ENCODE data around the gene KRT35.

The KRT35 gene

DNA sequence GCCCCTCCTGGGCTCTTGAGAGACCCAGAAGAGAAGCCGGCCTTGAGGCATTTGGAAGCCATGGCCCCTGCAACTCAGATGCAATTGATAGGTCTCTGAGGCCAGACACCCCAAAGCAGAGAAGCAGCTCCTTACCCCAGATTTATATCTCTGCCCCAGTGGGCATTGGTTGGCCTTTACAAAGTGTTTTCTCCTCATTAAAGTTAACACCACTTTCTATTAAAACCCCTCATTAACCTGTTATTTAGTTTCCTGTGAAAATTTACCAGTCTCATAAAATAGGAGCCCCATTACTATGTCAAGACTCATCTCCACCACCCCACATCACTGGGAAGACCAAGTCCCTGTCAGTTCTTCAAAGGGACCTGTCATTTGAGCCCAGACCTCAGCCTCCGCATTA lies at the start of gene KRT35:
Gene KRT35, minus strand, starts transcription at position 116 of the 400 bp plus-strand sequence. Its CDS starts 54 bp downstream, at position 62.
- no peaks in the 10 kb centered on the region for H3K4me1 Mint-ChIP-seq
- no peak for ATAC-seq
- H3K27ac Mint-ChIP-seq = no peak within 1 kb of the TSS
- H3K4me3 Mint-ChIP-seq = no peak within 1 kb of the TSS
- H3K27me3 Mint-ChIP-seq = peaks cover 14% of the 10 kb centered on the region
- H3K36me3 Mint-ChIP-seq = no peaks in the 10 kb centered on the region
- no peaks in the 10 kb centered on the region for H3K9me3 Mint-ChIP-seq

DNA sequence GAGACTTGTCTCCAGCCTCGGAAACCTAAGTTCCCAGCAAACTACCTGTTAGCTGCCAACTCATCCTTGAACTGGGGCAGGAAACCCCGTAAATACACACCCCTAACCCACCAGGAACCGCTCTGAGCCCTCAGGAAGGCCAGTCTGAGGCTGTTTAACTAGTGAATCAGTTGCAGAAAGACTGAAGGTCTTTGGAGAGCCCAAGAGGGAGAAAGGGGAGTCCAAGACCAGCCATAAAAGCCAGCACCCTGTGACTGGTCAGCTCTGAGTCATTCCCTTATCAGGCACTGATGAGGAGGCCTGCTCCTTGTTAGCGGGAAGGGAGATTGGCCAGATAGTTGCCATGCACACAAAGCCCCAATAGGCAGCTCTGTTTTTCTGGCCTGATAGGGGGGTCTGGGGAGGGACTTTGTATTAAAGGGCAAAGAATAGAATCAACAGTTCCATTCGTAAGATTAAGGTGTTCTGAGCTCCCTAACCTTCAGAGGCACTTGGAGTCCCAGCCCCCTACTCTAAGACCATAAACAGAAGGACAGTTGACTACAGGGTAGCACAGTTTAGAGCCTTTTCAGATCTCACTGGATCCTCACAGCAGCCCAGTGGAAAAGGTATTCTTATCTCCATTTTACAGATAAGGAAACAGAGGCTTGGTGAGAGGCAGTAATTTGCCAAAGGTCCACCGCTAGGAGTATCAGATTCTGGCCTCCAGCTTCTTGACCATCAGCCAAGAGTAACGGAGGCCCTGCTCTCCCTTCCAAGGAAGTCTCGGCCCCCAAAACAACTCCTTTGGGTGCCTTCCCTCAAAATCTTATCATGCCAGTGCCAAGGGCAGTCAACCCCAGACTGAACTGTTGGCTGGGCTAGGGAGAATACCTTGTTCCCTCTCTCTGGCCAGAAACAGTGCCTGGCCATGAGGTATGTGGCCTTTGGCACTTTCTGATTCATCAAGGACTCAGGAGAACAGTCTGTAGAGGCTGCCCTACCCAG lies 49.4 kb upstream of the KRT35 start:
- H3K27ac Mint-ChIP-seq = no peak overlapping the region
- no peak overlapping the region for H3K4me3 Mint-ChIP-seq
- no peak for ATAC-seq
- H3K36me3 Mint-ChIP-seq = no peaks in the 10 kb centered on the region
- H3K4me1 Mint-ChIP-seq = peaks cover 15% of the 10 kb centered on the region
- H3K27me3 Mint-ChIP-seq = peaks cover 79% of the 10 kb centered on the region
- no peaks in the 10 kb centered on the region for H3K9me3 Mint-ChIP-seq

- H3K9me3 Mint-ChIP-seq = no peaks in the 10 kb centered on the region
- no peaks in the 10 kb centered on the region for H3K36me3 Mint-ChIP-seq
- H3K4me1 Mint-ChIP-seq = peaks cover 15% of the 10 kb centered on the region
- peaks cover 77% of the 10 kb centered on the region for H3K27me3 Mint-ChIP-seq
- ATAC-seq = no peak
- no peak overlapping the region for H3K27ac Mint-ChIP-seq
- no peak overlapping the region for H3K4me3 Mint-ChIP-seq
Observed at GRCh38 chr17:41529491-41529915, 48.6 kb upstream of the KRT35 start.

DNA sequence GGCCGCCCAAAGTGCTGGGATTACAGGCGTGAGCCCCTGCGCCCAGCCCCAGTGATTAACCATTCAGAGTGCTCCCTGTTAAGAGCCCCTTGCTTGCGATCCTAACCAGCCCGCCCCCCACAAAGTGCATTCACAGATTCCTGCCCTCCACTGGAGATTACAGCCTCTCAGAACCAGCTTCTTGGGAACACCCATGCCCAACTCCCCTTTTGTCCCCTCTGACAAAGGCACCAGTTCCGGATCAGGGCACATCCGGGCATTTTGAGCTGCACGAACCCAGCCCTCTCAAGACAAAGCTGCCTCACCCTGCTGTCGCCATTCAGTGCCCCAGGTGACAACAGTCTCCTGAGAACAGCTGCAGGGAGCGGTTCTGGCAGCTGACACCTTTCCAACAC lies 48.0 kb upstream of the KRT35 start:
- H3K27me3 Mint-ChIP-seq = peaks cover 80% of the 10 kb centered on the region
- H3K4me1 Mint-ChIP-seq = peaks cover 15% of the 10 kb centered on the region

GRCh38 chr17:41527063-41528023 lies 46.4 kb upstream of the KRT35 start:
- Mint-ChIP-seq H3K36me3 (no peaks in the 10 kb centered on the region), H3K4me3 (peak overlapping the region; percentile 5), H3K27me3 (peaks cover 70% of the 10 kb centered on the region), H3K4me1 (peaks cover 15% of the 10 kb centered on the region), H3K27ac (no peak overlapping the region), H3K9me3 (no peaks in the 10 kb centered on the region)
- ATAC-seq = no peak

More for the DNA sequence above, 48.0 kb upstream of the KRT35 start:
- H3K4me3 Mint-ChIP-seq = no peak overlapping the region
- no peaks in the 10 kb centered on the region for H3K9me3 Mint-ChIP-seq
- no peaks in the 10 kb centered on the region for H3K36me3 Mint-ChIP-seq
- no peak overlapping the region for H3K27ac Mint-ChIP-seq
- ATAC-seq = no peak

DNA sequence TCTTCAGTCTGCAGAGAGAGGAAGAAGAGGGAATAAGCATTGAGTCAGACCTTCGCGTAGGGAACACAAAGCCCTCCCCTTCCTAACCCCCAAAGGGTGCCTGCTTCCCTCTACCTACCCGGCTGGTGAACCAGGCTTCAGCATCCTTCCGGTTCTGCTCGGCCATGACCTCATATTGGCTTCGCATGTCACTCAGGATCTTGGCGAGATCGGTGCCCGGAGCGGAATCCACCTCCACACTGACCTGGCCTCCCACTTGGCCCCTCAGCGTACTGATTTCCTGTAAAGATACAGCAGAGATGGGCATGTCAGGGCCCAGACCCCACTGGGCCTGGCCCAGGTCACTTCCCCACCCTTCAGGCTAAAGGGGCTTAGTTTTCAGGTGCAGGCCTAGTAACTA lies 43.3 kb upstream of the KRT35 start:
- H3K27me3 Mint-ChIP-seq = peaks cover 67% of the 10 kb centered on the region
- H3K4me1 Mint-ChIP-seq = peaks cover 15% of the 10 kb centered on the region
- ATAC-seq = no peak
- H3K36me3 Mint-ChIP-seq = no peaks in the 10 kb centered on the region
- no peak overlapping the region for H3K4me3 Mint-ChIP-seq
- no peak overlapping the region for H3K27ac Mint-ChIP-seq
- no peaks in the 10 kb centered on the region for H3K9me3 Mint-ChIP-seq

DNA sequence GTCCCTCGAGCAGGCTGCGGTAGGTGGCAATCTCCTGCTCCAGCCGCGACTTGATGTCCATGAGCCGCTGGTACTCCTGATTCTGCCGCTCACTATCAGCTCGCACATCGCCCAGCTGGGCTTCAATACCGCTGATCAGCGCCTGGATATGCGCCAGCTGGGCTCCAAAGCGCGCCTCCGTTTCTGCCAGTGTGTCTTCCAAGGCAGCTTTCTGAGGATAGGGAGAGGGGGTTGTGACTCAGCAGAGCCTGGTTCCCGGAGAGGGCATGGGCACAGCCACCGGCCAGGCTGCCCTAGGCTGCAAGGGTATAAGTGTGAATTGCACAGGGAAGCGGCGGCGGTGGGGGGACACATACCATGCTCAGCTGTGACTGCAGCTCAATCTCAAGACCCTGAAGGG lies 42.8 kb upstream of the KRT35 start:
- Mint-ChIP-seq H3K9me3 (no peaks in the 10 kb centered on the region), H3K4me1 (peaks cover 15% of the 10 kb centered on the region), H3K27ac (no peak overlapping the region), H3K4me3 (no peak overlapping the region), H3K36me3 (no peaks in the 10 kb centered on the region), H3K27me3 (peaks cover 67% of the 10 kb centered on the region)
- ATAC-seq = no peak

- Mint-ChIP-seq H3K4me1 (peaks cover 9% of the 10 kb centered on the region), H3K27ac (no peak overlapping the region), H3K27me3 (peaks cover 67% of the 10 kb centered on the region), H3K4me3 (no peak overlapping the region), H3K36me3 (no peaks in the 10 kb centered on the region), H3K9me3 (no peaks in the 10 kb centered on the region)
- no peak for ATAC-seq
Observed at GRCh38 chr17:41523225-41523593, 42.3 kb upstream of the KRT35 start.

DNA sequence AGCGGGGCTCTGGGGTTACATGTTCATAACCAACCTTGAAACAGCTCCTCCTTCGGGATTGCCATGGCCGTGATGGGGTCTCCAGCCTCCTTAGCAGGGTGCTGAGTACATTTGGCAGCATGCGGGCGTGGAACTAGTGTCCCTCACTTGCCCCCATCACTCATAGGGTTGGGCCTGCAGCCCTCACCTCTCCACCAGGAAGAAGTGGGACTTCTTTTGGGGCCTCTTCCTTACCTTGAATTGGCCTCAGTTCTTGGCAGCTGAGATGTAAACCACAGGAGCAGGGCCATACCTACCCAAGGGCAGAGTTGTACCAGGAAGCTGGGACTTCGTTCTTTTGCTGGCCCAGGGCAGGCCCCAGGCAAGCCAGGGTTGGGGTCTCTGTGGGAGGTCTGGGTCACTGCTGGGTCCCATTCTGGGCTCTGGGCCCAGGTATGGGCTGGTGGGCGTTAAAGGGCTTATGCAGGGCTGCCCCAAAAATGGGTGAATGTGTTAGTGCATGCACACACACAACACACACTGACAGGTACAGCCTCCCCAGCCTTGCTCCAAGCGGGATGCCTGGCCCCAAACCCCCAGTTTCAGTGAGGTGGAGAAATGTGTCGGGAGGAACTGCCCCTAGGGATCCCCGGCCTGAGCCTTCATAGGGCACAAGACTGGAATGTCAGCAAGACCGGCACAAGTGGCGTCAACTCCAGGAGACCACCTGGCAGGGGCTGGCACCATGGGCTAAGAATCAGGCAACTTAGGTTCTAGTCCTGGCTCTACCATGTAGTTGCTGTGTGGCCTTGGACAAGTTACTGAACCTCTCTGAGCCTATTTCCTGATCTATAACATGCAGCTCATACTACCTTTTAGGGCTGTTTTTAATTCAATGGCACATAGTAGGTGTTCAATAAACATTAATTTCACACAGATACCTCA lies 41.6 kb upstream of the KRT35 start:
- Mint-ChIP-seq H3K27me3 (peaks cover 66% of the 10 kb centered on the region), H3K4me3 (no peak overlapping the region), H3K36me3 (no peaks in the 10 kb centered on the region), H3K27ac (no peak overlapping the region), H3K9me3 (no peaks in the 10 kb centered on the region), H3K4me1 (peaks cover 5% of the 10 kb centered on the region)
- no peak for ATAC-seq

GRCh38 chr17:41521574-41522261 lies 40.8 kb upstream of the KRT35 start:
- no peak overlapping the region for H3K4me3 Mint-ChIP-seq
- H3K36me3 Mint-ChIP-seq = no peaks in the 10 kb centered on the region
- ATAC-seq = no peak
- peaks cover 66% of the 10 kb centered on the region for H3K27me3 Mint-ChIP-seq
- H3K9me3 Mint-ChIP-seq = no peaks in the 10 kb centered on the region
- no peak overlapping the region for H3K27ac Mint-ChIP-seq
- H3K4me1 Mint-ChIP-seq = no peaks in the 10 kb centered on the region

DNA sequence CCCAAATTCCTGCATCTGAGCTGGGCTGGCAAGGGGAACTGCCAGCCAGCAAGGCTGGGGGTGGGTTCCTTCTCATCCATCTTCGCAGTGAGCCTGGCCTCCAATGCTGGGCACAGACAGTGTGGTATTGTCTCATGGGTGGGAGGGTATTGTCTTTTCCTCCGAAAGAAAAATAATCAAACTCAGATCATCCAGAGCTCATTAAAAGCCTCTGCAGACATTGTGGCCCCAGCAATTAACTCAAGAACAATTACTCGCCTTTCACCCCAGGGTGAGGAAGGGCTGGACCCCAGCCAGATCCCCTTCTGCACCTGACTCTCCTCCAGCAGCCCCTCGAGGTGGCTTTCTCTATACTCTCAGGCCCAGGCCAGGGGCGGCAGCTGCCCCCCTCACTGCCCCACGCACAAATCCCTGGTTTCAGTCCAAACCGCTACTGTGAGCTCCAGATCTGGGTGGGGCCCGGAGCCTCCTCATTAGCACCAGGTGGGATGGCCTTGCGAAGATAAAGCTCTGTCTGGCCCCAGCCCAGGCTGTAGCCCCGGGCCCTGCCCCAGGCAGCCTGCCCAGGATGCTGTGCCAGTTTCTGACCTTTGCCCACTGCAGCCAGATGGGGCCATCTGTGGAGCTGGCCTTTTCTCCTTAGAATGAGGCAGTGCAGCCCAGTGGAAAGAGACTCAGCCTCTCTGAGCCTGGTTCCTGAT lies 40.0 kb upstream of the KRT35 start:
- Mint-ChIP-seq H3K9me3 (no peaks in the 10 kb centered on the region), H3K4me1 (no peaks in the 10 kb centered on the region), H3K27ac (no peak overlapping the region), H3K27me3 (peaks cover 71% of the 10 kb centered on the region), H3K4me3 (no peak overlapping the region), H3K36me3 (no peaks in the 10 kb centered on the region)
- no peak for ATAC-seq

DNA sequence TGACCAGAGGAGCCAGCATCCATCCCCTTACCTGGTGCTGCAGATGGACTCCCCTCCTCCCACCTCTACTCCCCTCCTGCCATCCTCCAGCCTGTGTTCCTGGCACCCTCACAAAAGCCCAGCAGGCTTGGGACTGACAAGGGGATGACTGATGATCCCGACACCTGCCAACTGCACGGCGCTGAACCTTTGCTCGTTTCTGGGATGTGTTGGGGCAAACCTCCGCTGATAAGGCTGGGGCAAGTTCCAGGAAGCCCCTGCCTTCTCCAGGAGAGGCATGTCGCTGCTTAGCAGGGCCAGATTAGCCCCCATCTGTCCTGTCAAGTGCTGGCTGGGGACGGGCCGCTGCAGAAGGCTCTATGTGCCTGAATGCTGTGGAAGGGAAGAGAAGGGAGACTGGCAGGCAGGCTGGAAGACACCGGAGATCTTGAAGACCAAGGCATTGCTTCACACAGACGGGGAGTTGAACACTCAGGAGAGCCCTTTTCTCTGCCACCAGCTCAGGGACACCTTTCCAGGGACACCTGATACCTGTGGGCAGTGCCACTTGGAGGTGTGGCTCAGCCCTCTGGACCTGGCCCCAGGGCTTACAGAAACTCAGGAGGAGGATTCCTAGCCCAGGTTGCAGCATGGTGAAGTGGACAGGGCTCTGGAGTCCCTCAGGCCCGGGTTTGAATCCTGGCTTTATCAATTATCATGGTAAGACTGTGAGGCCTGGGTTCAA lies 38.7 kb upstream of the KRT35 start:
- Mint-ChIP-seq H3K4me3 (no peak overlapping the region), H3K27ac (no peak overlapping the region), H3K36me3 (no peaks in the 10 kb centered on the region), H3K9me3 (no peaks in the 10 kb centered on the region), H3K4me1 (no peaks in the 10 kb centered on the region), H3K27me3 (peaks cover 79% of the 10 kb centered on the region)
- no peak for ATAC-seq

GRCh38 chr17:41518789-41519449 lies 38.0 kb upstream of the KRT35 start, which contains the start of gene KRT15:
Gene KRT15, minus strand, starts transcription at chr17:41518890. Its CDS starts 63 bp downstream, at chr17:41518827.
- no peaks in the 10 kb centered on the region for H3K4me1 Mint-ChIP-seq
- no peak for ATAC-seq
- no peaks in the 10 kb centered on the region for H3K9me3 Mint-ChIP-seq
- peaks cover 78% of the 10 kb centered on the region for H3K27me3 Mint-ChIP-seq
- H3K36me3 Mint-ChIP-seq = no peaks in the 10 kb centered on the region
- H3K27ac Mint-ChIP-seq = no peak within 1 kb of the TSS
- no peak within 1 kb of the TSS for H3K4me3 Mint-ChIP-seq

Measured in stimulated activated memory B cell treated with anti-CD40 and anti-IgM and Interleukin-4, amounts not matched to agents 10 μg/mL and 1 μg/mL and 100 μg/mL, for 72 hours (primary cell).